ENCODE data around the gene TTLL13.

GRCh38 chr15:90202929-90203328 is 46.4 kb upstream of the TTLL13 start:
- TF ChIP-seq POLR2A (IDR thresholded peaks at IDR 0.05; ENCODE audit: low read length) = no peak
- no peak for TF ChIP-seq GATA1 (IDR thresholded peaks at IDR 0.05; ENCODE audit: low read depth, low read length)

Measured in erythroblast (primary cell).